HUES6 (cell line): ENCODE results near the gene CHD9.

ENCODE experiments used
- H3K27ac ChIP-seq: 2 replicates; pipeline ENCODE4 v1.7.0; 2013; ENCODE audit warnings: low read depth, mild to moderate bottlenecking, low read length, inconsistent platforms
- H3K27me3 ChIP-seq: 2 replicates; pipeline ENCODE4 v1.6.1; 2013; ENCODE audit warnings: low read length; ENCODE audit not compliant: control insufficient read depth, insufficient read depth
- H3K36me3 ChIP-seq: 2 replicates; pipeline ENCODE4 v1.6.1; 2013; ENCODE audit warnings: low read length; ENCODE audit not compliant: control insufficient read depth, insufficient read depth
- H3K4me1 ChIP-seq: 2 replicates; pipeline ENCODE4 v1.6.1; 2013; ENCODE audit warnings: low read length; ENCODE audit not compliant: control insufficient read depth, insufficient read depth
- H3K4me3 ChIP-seq: 2 replicates; pipeline ENCODE4 v1.5.1; 2013; ENCODE audit warnings: low read depth, low read length
- H3K9ac ChIP-seq: one replicate; pipeline ENCODE4 v1.6.1; 2013; ENCODE audit warnings: mild to moderate bottlenecking, low read length
- H3K9me3 ChIP-seq: 2 replicates; pipeline ENCODE4 v1.6.1; 2013; ENCODE audit warnings: low read depth, low read length; ENCODE audit not compliant: control insufficient read depth, insufficient read depth

CHD9 gene

DNA sequence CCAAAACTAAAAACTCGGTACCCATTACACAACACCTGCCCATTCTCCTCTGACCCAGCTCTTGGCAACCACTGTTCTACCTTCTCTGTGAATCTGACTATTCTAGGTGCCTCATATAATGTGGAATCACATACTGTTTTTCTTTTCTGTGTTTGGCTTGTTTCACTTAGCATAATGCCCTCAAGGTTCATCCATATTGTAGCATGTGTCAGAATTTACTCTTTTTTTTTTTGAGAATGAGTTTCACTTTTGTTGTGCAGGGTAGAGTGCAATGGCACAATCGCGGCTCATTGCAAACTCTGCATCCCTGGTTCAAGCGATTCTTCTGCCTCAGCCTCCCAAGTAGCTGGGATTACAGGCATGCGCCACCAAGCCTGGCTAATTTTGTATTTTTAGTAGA, 320.0 kb downstream of the CHD9 start:
- Histone ChIP-seq H3K36me3 (no peaks in the 10 kb centered on the region), H3K4me1 (no peaks in the 10 kb centered on the region), H3K9me3 (no peaks in the 10 kb centered on the region), H3K4me3 (no peak overlapping the region), H3K27me3 (peaks cover 5% of the 10 kb centered on the region; the same call in 1 of the 2 replicates), H3K9ac (no peak overlapping the region), H3K27ac (no peak overlapping the region)

DNA sequence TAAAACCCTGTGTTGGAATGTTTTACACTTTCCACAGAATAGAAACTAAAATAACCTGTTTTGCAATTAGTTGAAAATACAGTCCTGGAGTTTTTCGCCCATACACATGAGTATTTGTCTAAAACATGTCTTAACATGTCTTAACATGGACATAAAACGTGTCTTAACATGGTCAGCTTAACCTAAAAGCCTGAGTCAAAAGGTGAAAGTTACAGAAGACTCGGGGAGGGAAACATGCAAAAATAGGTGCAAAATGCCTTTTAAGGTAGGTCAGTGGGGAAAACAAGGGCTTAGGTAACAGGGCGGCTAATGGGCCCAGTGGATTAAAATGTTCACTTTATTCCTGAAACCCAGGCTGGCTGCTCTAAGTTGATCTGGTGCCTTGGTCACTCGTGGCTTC, 323.3 kb downstream of the CHD9 start:
- Histone ChIP-seq H3K9ac (no peak overlapping the region), H3K27ac (no peak overlapping the region), H3K27me3 (no peaks in the 10 kb centered on the region), H3K4me3 (no peak overlapping the region), H3K36me3 (no peaks in the 10 kb centered on the region), H3K4me1 (no peaks in the 10 kb centered on the region), H3K9me3 (no peaks in the 10 kb centered on the region)
